GM12878 (cell line): Measurements from ENCODE around the gene PRKRIP1. TPM values are rescaled to one million over a fixed set of nuclear protein-coding genes. Genes with fewer than 3 reads are reported as not detected.

Experiments
- ATAC-seq: fragments of 200-7000 bp; cut with Tn5 transposase; 3 replicates; pipeline ENCODE4 v1.9.1; 2020; ENCODE audit warnings: mild to moderate bottlenecking, moderate library complexity
- BruUV-seq: library from RNA; stranded (reverse); fragments of 400-500 nt; replicated peaks from 2 replicates; lab custom pipeline; 2021; lab: Mats Ljungman, UMichigan
- CTCF ChIA-PET: fragments of 300-600 bp; sonication (Branson Sonifier 250); formaldehyde crosslinking; extraction: SDS; loops from one replicate; lab custom pipeline; 2021; ENCODE audit warnings: inconsistent platforms; lab: Yijun Ruan, JAX
- POLR2A ChIA-PET: fragments of 350-600 bp; formaldehyde crosslinking; extraction: SDS; loops from one replicate; lab custom pipeline; 2021; ENCODE audit warnings: inconsistent platforms; lab: Charles Lee
- RAD21 ChIA-PET: fragments of 300-600 bp; sonication (Branson Sonifier 250); formaldehyde crosslinking; loops from one replicate; lab custom pipeline; 2023; ENCODE audit warnings: antibody characterized with exemption; ENCODE audit not compliant: unreplicated experiment; lab: Charles Lee
- SMC1A ChIA-PET: fragments of 300-600 bp; sonication (Branson Sonifier 250); formaldehyde crosslinking; loops from one replicate; lab custom pipeline; 2023; ENCODE audit not compliant: unreplicated experiment, uncharacterized antibody; lab: Charles Lee
- DNase-seq: peaks from one replicate; pipeline ENCODE4 v3.0.0-alpha.2; 2011; ENCODE audit warnings: low read depth, low spot score
- FAIRE-seq: peaks from 3 replicates; lab custom pipeline; 2011; peaks lifted over from hg19 to GRCh38; lab: Jason Lieb, UNC
- H2AFZ ChIP-seq: 2 replicates; pipeline ENCODE4 v1.6.0; 2011; ENCODE audit warnings: low read depth, low read length, control low read depth; ENCODE audit not compliant: control insufficient read depth
- H3K27ac ChIP-seq: 2 replicates; pipeline ENCODE4 v1.5.1; 2011; ENCODE audit warnings: control low read depth; ENCODE audit not compliant: control insufficient read depth, insufficient read depth
- H3K27me3 ChIP-seq, 2 experiments: replicated peaks in 1 of 2; 2 replicates each; pipeline versions ENCODE4 v1.6.0 to v1.6.1; 2011; ENCODE audit warnings: low read length in 1 of 2; ENCODE audit not compliant: control insufficient read depth in 2 of 2, insufficient read depth in 2 of 2
- H3K36me3 ChIP-seq, 2 experiments: 2 replicates each; pipeline ENCODE4 v1.5.1; 2011; ENCODE audit warnings: low read length in 1 of 2; ENCODE audit not compliant: control insufficient read depth in 2 of 2, insufficient read depth in 2 of 2
- H3K4me1 ChIP-seq: 2 replicates; pipeline ENCODE4 v1.6.1; 2011; ENCODE audit warnings: mild to moderate bottlenecking, low read length, moderate library complexity, mixed read lengths; ENCODE audit not compliant: control insufficient read depth, insufficient read depth
- H3K4me2 ChIP-seq: 2 replicates; pipeline ENCODE4 v1.6.0; 2011; ENCODE audit warnings: control low read depth; ENCODE audit not compliant: control insufficient read depth, insufficient read depth
- H3K4me3 ChIP-seq: fragments of 200-600 bp; sonication (generic); 2 replicates; pipeline ENCODE4 v1.5.1; 2016
- H3K79me2 ChIP-seq: 2 replicates; pipeline ENCODE4 v1.6.0; 2011; ENCODE audit warnings: low read length; ENCODE audit not compliant: control insufficient read depth, insufficient read depth
- H3K9ac ChIP-seq: 2 replicates; pipeline ENCODE4 v1.8.0; 2011; ENCODE audit warnings: low read length, control low read depth, mixed read lengths; ENCODE audit not compliant: control insufficient read depth, insufficient read depth
- H3K9me3 ChIP-seq: replicated peaks from 3 replicates; pipeline ENCODE4 v1.5.1; 2011; ENCODE audit warnings: mild to moderate bottlenecking, low read length; ENCODE audit not compliant: control insufficient read depth, insufficient read depth
- H4K20me1 ChIP-seq: 2 replicates; pipeline ENCODE4 v1.6.0; 2011; ENCODE audit not compliant: control insufficient read depth, insufficient read depth
- CHD1 ChIP-seq: IDR thresholded peaks from 2 replicates; pipeline ENCODE4 v1.6.1; 2012; ENCODE audit warnings: low read depth, low read length, improper control_type of control experiment
- E2F4 ChIP-seq: IDR thresholded peaks from 2 replicates; pipeline ENCODE4 v1.6.1; 2012; ENCODE audit warnings: low read depth, low read length, improper control_type of control experiment
- HCFC1 ChIP-seq: fragments of 150-350 bp; IDR thresholded peaks from 2 replicates; pipeline ENCODE4 v1.6.1; 2014; ENCODE audit warnings: low read length
- HDAC2 ChIP-seq: fragments of 200-600 bp; sonication (generic); IDR thresholded peaks from 2 replicates; pipeline ENCODE4 v1.6.1; 2017
- IRF5 ChIP-seq: fragments of 450-650 bp; IDR thresholded peaks from 2 replicates; pipeline ENCODE4 v1.6.1; 2017; ENCODE audit warnings: borderline replicate concordance
- JUNB ChIP-seq: IDR thresholded peaks from 2 replicates; pipeline ENCODE4 v1.6.1; 2016; ENCODE audit warnings: antibody characterized with exemption, mild to moderate bottlenecking
- RB1 ChIP-seq: fragments of 450-650 bp; formaldehyde crosslinking; IDR thresholded peaks from 2 replicates; pipeline ENCODE4 v1.6.1; 2017; ENCODE audit warnings: mild to moderate bottlenecking, borderline replicate concordance
- SMAD1 ChIP-seq: fragments of 450-650 bp; IDR thresholded peaks from 2 replicates; pipeline ENCODE4 v1.6.1; 2018; ENCODE audit warnings: mild to moderate bottlenecking, low read depth; ENCODE audit not compliant: partially characterized antibody
- TARDBP ChIP-seq: IDR thresholded peaks from 2 replicates; pipeline ENCODE4 v1.6.1; 2016; ENCODE audit warnings: borderline replicate concordance
- ZBTB4 ChIP-seq: fragments of 450-650 bp; formaldehyde crosslinking; IDR thresholded peaks from 2 replicates; pipeline ENCODE4 v1.4.0; 2022; ENCODE audit warnings: mild to moderate bottlenecking, moderate library complexity
- WGBS: methylation state at CpG from one replicate; pipeline ENCODE4 v1.1.6; 2016; ENCODE audit warnings: low lambda C conversion rate; ENCODE audit not compliant: insufficient replicate concordance, insufficient coverage; ENCODE audit errors: missing lambda C conversion rate; 5-methylcytosine and 5-hydroxymethylcytosine counted together
- in situ Hi-C: fragments of 300-500 bp; cut with MboI; formaldehyde crosslinking; loops from 9 replicates; pipeline ENCODE4 v1.14.3; 2018; ENCODE audit warnings: mixed read lengths
- intact Hi-C: fragments of 100-400 bp; cut with micrococcal nuclease; formaldehyde crosslinking; loops from one replicate; pipeline ENCODE4 v1.14.2; 2022; ENCODE audit not compliant: unreplicated experiment
- polyA plus RNA-seq, 11 experiments: library from polyadenylated mRNA; depleted of rRNA in 4 of 11; unstranded in 6 of 11; stranded (reverse) in 5 of 11; fragments of >200 nt; fragmentation: Nextera tagmentation in 4 of 11; fragmentation: Illumina TruSeq in 1 of 11; extraction: Ambion mirVana in 4 of 11; extraction: Trizol in 1 of 11; gene quantifications; 1 replicate in 1 of 11; 2 replicates in 10 of 11; pipeline versions ENCODE4 v1.2.1 to v1.2.3, GENCODE V29; 2011 to 2016; ENCODE audit warnings: inconsistent platforms in 2 of 11, missing spikeins in 2 of 11, low read depth in 1 of 11
- total RNA-seq, 4 experiments: library from RNA; depleted of rRNA in 3 of 4; stranded (reverse); fragments of >200 nt in 3 of 4; fragmentation: Illumina TruSeq in 1 of 4; extraction: Trizol in 1 of 4; gene quantifications; 2 replicates each; pipeline versions ENCODE4 v1.2.1 to v1.2.3, GENCODE V29; 2013 to 2021

PRKRIP1 gene
- total and polyA plus RNA-seq, 10 of the 15 experiments (the other 5 are each of a cell fraction or from before 2014, with no cell fraction given), result 17.0 to 38.4 (median 25.5) TPM

- Histone ChIP-seq H4K20me1 (no peaks in the 10 kb centered on the region), H3K27me3 (no peaks in the 10 kb centered on the region), H2AFZ (no peak overlapping the region), H3K79me2 (peaks cover 6% of the 10 kb centered on the region), H3K36me3 (peaks cover 4 to 14% of the 10 kb centered on the region in 2 experiments; a peak in 3 of 4 replicates), H3K4me3 (no peak overlapping the region), H3K4me2 (no peak overlapping the region), H3K9ac (no peak overlapping the region), H3K27ac (no peak overlapping the region), H3K9me3 (no peaks in the 10 kb centered on the region), H3K4me1 (peaks cover 38% of the 10 kb centered on the region)
- SMC1A ChIA-PET, result interaction anchor here (0.8 to 1.8 kb wide), 3 partner anchors 10 to 22 kb away, joined by 3 read pairs; no protein-coding TSS in a partner anchor
- FAIRE-seq, result no peak
- peak; percentile 12; the same call in 2 of the 3 replicates for ATAC-seq
- intact Hi-C loops, result no loop called here
- DNase-seq, result no peak
- RAD21 ChIA-PET, result interaction anchor here (1.0 to 1.3 kb wide), 2 partner anchors 17 to 21 kb away, joined by 3 read pairs; no protein-coding TSS in a partner anchor
- TF ChIP-seq JUNB (peak; percentile 71), RB1 (no peak)
- CTCF ChIA-PET, result interaction anchor here (0.8 kb wide), 1 partner anchor 8 kb away, joined by 3 read pairs; no protein-coding TSS in a partner anchor
- in situ Hi-C loops, result no loop called here
- no TSS peak for BruUV-seq
- POLR2A ChIA-PET, result interaction anchor here (0.5 to 4.9 kb wide), 3 partner anchors 7 to 23 kb away, joined by 3 to 48 read pairs (median 4); no protein-coding TSS in a partner anchor
- WGBS, result 41% methylated on average over 5 of the region's 5 CpGs
Measured at GRCh38 chr7:102418592-102418991, 22.4 kb downstream of the PRKRIP1 start.

GRCh38 chr7:102421706-102422240 is 25.6 kb downstream of the PRKRIP1 start:
- no peaks in the 10 kb centered on the region for H3K27me3 ChIP-seq
- no peak overlapping the region for H3K4me2 ChIP-seq
- DNase-seq (no peak), ATAC-seq (no peak), FAIRE-seq (no peak)
- RAD21 ChIA-PET, result interaction anchor here (1.1 kb wide), 1 partner anchor 9 kb away, joined by 3 read pairs; no protein-coding TSS in a partner anchor
- H3K9ac ChIP-seq, result no peak overlapping the region
- no peak overlapping the region; the same call in 1 of the 2 replicates for H3K27ac ChIP-seq
- no peaks in the 10 kb centered on the region for H3K9me3 ChIP-seq
- H3K79me2 ChIP-seq, result peaks cover 11% of the 10 kb centered on the region
- POLR2A ChIA-PET, result no interaction called here
- intact Hi-C loops, result no loop called here
- no peaks in the 10 kb centered on the region for H4K20me1 ChIP-seq
- peaks cover 5 to 12% of the 10 kb centered on the region in 2 experiments for H3K36me3 ChIP-seq
- 93% methylated on average over 10 of the region's 10 CpGs for WGBS
- CTCF ChIA-PET, result interaction anchor here (1.1 to 1.2 kb wide), 3 partner anchors 14 to 23 kb away, joined by 3 read pairs; no protein-coding TSS in a partner anchor
- in situ Hi-C loops, result no loop called here
- no peak overlapping the region for H3K4me3 ChIP-seq
- H2AFZ ChIP-seq, result no peak overlapping the region
- SMC1A ChIA-PET, result interaction anchor here (0.6 to 1.4 kb wide), 3 partner anchors 10 to 21 kb away, joined by 3 to 5 read pairs (median 3); no protein-coding TSS in a partner anchor
- no TSS peak for BruUV-seq
- peaks cover 51% of the 10 kb centered on the region for H3K4me1 ChIP-seq
- TF ChIP-seq CHD1, result no peak
- no peak for TF ChIP-seq SMAD1
- no peak for TF ChIP-seq ZBTB4 (CRISPR knock-in tag)
- TF ChIP-seq IRF5, result no peak
- no peak for TF ChIP-seq E2F4
- no peak for TF ChIP-seq TARDBP
- TF ChIP-seq HDAC2, result no peak
- TF ChIP-seq HCFC1, result no peak
